Epithelial cell of umbilical artery (primary cell): Measurements from ENCODE around the gene SORT1. TPM values are rescaled to one million over a fixed set of nuclear protein-coding genes. Genes with fewer than 3 reads are reported as not detected.

ENCODE experiments used
- total RNA-seq: library from RNA; depleted of rRNA; stranded (reverse); fragments of >200 nt; gene quantifications from 2 replicates; pipeline ENCODE4 v1.2.3, GENCODE V29; 2014

Gene SORT1
- 15.3 and 19.6 TPM in 2 replicates for total RNA-seq

GRCh38 chr1:109397581-109398342 is at the start of gene SORT1:
Gene SORT1 (minus strand): TSS chr1:109397918. CDS start chr1:109397892, 26 bp downstream.

DNA sequence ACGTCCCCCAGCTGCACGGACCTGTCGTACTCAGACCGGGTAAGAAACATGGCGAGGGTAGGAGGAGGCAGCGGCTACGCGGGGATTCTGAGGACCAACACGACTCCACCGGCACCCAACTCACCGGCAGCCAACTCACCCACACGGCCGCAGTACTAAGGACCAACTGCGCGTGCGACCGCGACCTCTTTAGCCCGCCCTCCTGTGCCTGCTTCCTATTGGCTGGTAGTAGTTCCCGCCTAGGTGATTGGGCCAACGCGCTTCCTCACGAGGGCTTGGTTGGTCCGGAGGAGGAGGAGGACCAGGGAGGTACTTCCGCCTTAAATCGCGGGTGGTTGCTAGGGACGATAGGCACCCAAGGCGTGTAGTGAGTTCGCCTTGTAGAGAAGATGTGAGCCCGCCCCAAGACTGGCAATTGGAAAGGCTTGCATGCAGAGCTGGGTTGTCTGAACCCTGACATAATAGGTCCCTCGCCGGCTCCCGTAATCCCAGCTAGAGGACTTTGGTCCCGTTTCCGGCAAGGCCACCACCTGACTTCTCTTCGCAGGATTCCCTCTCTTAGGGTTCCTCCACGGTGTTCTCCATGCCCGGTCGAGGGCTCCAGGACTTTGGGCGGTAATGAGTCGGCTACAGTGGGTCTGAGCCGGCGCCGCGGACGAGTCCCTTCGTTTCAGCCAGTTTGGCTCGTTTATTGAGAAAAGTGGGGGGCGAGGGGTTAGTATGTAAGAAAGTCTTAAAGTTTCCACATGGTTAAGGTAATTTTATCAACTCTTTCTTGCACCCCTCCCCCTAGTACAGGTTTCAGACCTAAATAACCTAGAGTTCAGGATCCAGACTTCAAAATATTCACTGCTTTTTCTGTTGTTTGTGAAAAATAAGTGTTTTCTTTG is 28.8 kb upstream of the SORT1 start, which contains the start of gene PSMA5:
PSMA5 (minus strand) TSS at position 168 of the 890 bp plus-strand sequence; CDS start at position 50, 118 bp downstream.

DNA sequence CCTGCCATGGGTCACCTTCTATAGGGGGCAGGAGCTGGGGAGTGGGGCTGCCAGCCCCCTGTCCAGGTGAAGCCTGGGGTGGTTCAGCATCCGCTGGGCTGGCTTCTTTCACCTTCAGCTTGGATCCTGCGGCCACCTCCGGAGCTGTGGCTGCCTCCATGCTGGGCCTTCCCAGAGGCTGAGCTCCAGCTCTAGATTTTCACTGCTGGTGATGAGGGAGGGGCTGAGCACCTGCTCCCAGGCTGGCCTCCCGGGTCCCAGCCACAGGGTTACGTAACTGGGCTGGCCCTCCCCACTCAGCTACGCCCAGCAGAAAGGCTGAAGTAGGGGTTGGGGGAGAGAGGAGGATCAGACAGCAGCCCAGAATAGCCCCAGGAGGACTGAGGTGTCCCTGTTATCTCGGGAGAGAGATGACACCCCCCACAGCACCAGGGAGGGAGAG is 90.9 kb downstream of the SORT1 start, which contains the start of gene MYBPHL:
MYBPHL (minus strand) TSS at position 180 of the 442 bp plus-strand sequence; CDS start at position 160, 20 bp downstream.

GRCh38 chr1:109282952-109283747 is 114.6 kb downstream of the SORT1 start, which contains the start of gene PSRC1:
Gene PSRC1 (minus strand): TSS chr1:109283145.

Other genes with a start within 250 kb of the SORT1 start
- 222 and 344 TPM in 2 replicates for gene SARS1, start 184.0 kb downstream of the SORT1 start, total RNA-seq
- 0.65 and 0.76 TPM in 2 replicates for gene CELSR2, start 148.4 kb downstream of the SORT1 start, total RNA-seq
- 7.5 and 12.3 TPM in 2 replicates for gene PSRC1, start 114.8 kb downstream of the SORT1 start, total RNA-seq
- not detected in 2 replicates for gene MYBPHL, start 90.9 kb downstream of the SORT1 start, total RNA-seq
- gene PSMA5, start 28.5 kb upstream of the SORT1 start, total RNA-seq = 79.8 and 93.9 TPM in 2 replicates
- gene SYPL2, start 68.6 kb upstream of the SORT1 start, total RNA-seq = not detected in 2 replicates
- gene ATXN7L2, start 86.0 kb upstream of the SORT1 start, total RNA-seq = 1.9 and 2.1 TPM in 2 replicates
- gene CYB561D1, start 96.2 kb upstream of the SORT1 start, total RNA-seq = 3.3 and 4.5 TPM in 2 replicates
- 0.65 and 0.76 TPM in 2 replicates for gene AMIGO1, start 111.8 kb upstream of the SORT1 start, total RNA-seq
- gene GPR61, start 142.0 kb upstream of the SORT1 start, total RNA-seq = not detected in 2 replicates
- gene GNAI3, start 150.7 kb upstream of the SORT1 start, total RNA-seq = 19.2 and 21.9 TPM in 2 replicates
- gene GNAT2, start 221.7 kb upstream of the SORT1 start, total RNA-seq = 0.32 TPM in 1 of 2 replicates, not detected in the other
- gene AMPD2, start 221.9 kb upstream of the SORT1 start, total RNA-seq = 41.3 and 51.7 TPM in 2 replicates